A673 (cell line): Measurements from ENCODE around the gene MYO1D. TPM values are rescaled to one million over a fixed set of nuclear protein-coding genes. Genes with fewer than 3 reads are reported as not detected.

Experiments used
- BruUV-seq: library from RNA; stranded (reverse); fragments of 400-500 nt; replicated peaks from 2 replicates; lab custom pipeline; 2021; lab: Mats Ljungman, UMichigan
- CTCF ChIA-PET: fragments of 300-600 bp; sonication (Branson Sonifier 250); formaldehyde crosslinking; loops from one replicate; lab custom pipeline; 2022; ENCODE audit warnings: antibody characterized with exemption; lab: Charles Lee
- POLR2A ChIA-PET: fragments of 300-600 bp; sonication (Branson Sonifier 250); formaldehyde crosslinking; loops from one replicate; lab custom pipeline; 2022; ENCODE audit warnings: antibody characterized with exemption; ENCODE audit not compliant: low non-redundant PET; lab: Charles Lee
- DNase-seq: peaks from one replicate; pipeline ENCODE4 v3.0.0-alpha.2; 2015; ENCODE audit warnings: low spot score
- H3K27ac ChIP-seq: fragments of 200-600 bp; sonication (generic); 2 replicates; pipeline ENCODE4 v1.5.1; 2016; ENCODE audit warnings: mixed run types, low read depth, mild to moderate bottlenecking, mixed read lengths, antibody characterized with exemption, low read length; ENCODE audit not compliant: poor library complexity, severe bottlenecking
- H3K27me3 ChIP-seq: fragments of 200-600 bp; sonication (generic); replicated peaks from 2 replicates; pipeline ENCODE4 v1.6.1; 2017; ENCODE audit warnings: mixed run types, low read depth, mild to moderate bottlenecking, mixed read lengths, antibody characterized with exemption, low read length; ENCODE audit not compliant: insufficient read depth, poor library complexity
- H3K36me3 ChIP-seq: fragments of 200-600 bp; sonication (generic); 2 replicates; pipeline ENCODE4 v1.6.1; 2016; ENCODE audit warnings: mixed run types, mild to moderate bottlenecking, mixed read lengths, antibody characterized with exemption, low read length; ENCODE audit not compliant: insufficient read depth, poor library complexity, severe bottlenecking
- H3K4me1 ChIP-seq: fragments of 200-600 bp; sonication (generic); 2 replicates; pipeline ENCODE4 v1.6.1; 2017; ENCODE audit warnings: mixed run types, mild to moderate bottlenecking, mixed read lengths, antibody characterized with exemption, low read length; ENCODE audit not compliant: insufficient read depth, poor library complexity, severe bottlenecking
- H3K4me3 ChIP-seq: fragments of 200-600 bp; sonication (generic); 2 replicates; pipeline ENCODE4 v1.5.1; 2016; ENCODE audit warnings: low read depth, mixed run types, mild to moderate bottlenecking, mixed read lengths, low read length; ENCODE audit not compliant: poor library complexity, severe bottlenecking
- H3K9me3 ChIP-seq: fragments of 200-600 bp; sonication (generic); 2 replicates; pipeline ENCODE4 v1.6.1; 2016; ENCODE audit warnings: mixed run types, low read depth, mild to moderate bottlenecking, mixed read lengths, antibody characterized with exemption, low read length; ENCODE audit not compliant: poor library complexity, severe bottlenecking
- CTCF ChIP-seq: fragments of 300-800, 200-600 bp; sonication (generic); conservative IDR thresholded peaks from 2 replicates; pipeline ENCODE4 v1.5.1; 2017; ENCODE audit warnings: low read depth, mild to moderate bottlenecking, antibody characterized with exemption, low read length, moderate library complexity, mixed read lengths
- EZH2 ChIP-seq: fragments of 200-600 bp; sonication (generic); IDR thresholded peaks from 2 replicates; pipeline ENCODE4 v1.6.1; 2017; ENCODE audit warnings: borderline replicate concordance, low read depth, mild to moderate bottlenecking, mixed read lengths, antibody characterized with exemption, low read length; ENCODE audit not compliant: poor library complexity, severe bottlenecking
- intact Hi-C: fragments of 100-400 bp; cut with micrococcal nuclease; formaldehyde crosslinking; loops from one replicate; pipeline ENCODE4 v1.10.0; 2022; ENCODE audit not compliant: unreplicated experiment
- total RNA-seq: library from RNA; stranded (reverse); gene quantifications from 2 replicates; pipeline ENCODE4 v1.2.3, GENCODE V29; 2021

MYO1D gene
- total RNA-seq, 1 experiment from 2014 or later, result 10.4 TPM

- H3K27ac ChIP-seq, result no peak overlapping the region
- H3K4me1 ChIP-seq, result no peaks in the 10 kb centered on the region
- no peak for DNase-seq
- H3K36me3 ChIP-seq, result no peaks in the 10 kb centered on the region
- CTCF ChIA-PET, result no interaction called here
- BruUV-seq, result no TSS peak
- POLR2A ChIA-PET, result no interaction called here
- no peaks in the 10 kb centered on the region for H3K9me3 ChIP-seq
- intact Hi-C loops, result no loop called here
- TF ChIP-seq CTCF (no peak), EZH2 (no peak)
- H3K27me3 ChIP-seq, result no peaks in the 10 kb centered on the region
- no peak overlapping the region for H3K4me3 ChIP-seq
Observed at GRCh38 chr17:32746280-32746679, 130.6 kb downstream of the MYO1D start.

DNA sequence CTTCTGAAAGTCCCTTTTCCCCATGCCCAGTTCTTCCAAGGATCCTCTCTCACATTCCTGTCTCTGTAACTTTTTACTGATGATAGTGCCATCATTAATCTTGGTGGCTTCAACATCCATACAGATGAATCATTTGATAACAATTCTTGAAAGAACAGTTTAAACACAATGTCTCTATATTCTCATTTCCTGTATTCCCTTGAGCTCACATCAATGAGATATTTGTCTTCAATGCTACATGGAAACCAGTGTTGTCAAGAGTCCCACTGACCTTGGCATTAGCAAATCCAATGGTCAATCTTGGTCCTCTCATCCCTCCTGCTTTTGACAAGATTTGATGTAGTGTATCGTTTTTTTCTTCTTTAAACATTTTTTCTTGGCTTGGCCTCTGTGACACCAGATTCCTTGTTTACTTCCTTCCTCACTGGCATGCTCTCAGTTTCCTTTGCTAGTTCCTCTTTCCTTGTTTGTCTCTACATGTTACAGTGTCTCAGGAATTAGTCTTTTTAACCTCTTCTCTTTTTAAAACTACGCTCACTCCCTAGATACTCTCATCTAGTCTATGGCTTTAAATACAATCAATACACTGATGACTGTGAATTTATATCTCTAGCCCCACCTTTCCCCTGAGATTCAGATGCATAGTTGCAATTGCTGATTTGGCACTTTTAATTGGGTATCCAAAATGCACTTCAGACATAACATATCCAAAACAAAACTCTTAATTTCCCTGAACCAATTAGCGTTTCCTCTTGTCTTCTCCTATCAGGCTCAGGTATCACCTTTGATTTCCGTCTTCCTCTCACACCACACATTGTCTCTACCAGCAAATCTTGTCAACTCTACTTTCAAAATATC, 134.0 kb downstream of the MYO1D start:
- no TSS peak for BruUV-seq

DNA sequence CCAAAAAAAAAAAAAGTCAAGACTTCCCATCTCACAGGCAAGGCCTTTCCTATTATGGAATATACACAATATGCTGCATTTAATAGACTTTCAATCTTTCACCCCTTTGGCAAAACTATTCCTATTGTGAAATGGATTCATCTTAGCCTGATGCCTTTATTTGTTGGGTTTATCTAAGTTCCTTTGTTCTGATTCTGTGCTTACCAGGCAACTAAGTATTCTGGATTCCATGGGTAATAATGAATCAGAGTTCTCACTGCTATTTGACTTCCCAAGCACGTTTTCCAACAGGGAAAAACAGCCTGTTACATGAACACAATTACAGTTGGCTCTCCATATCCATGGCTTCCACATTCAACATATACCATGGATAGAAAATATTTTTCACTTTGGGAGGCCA, 135.5 kb downstream of the MYO1D start:
- BruUV-seq, result no TSS peak
- intact Hi-C loops, result no loop called here
- Histone ChIP-seq H3K36me3 (no peaks in the 10 kb centered on the region), H3K4me3 (no peak overlapping the region), H3K4me1 (no peaks in the 10 kb centered on the region), H3K27ac (no peak overlapping the region), H3K9me3 (no peaks in the 10 kb centered on the region), H3K27me3 (no peaks in the 10 kb centered on the region)
- no peak for TF ChIP-seq EZH2
- no peak for TF ChIP-seq CTCF
- POLR2A ChIA-PET, result no interaction called here
- no peak for DNase-seq
- CTCF ChIA-PET, result no interaction called here

More for the DNA sequence above, 134.0 kb downstream of the MYO1D start:
- H3K4me1 ChIP-seq, result no peaks in the 10 kb centered on the region
- ChIA-PET POLR2A (no interaction called here), CTCF (no interaction called here)
- H3K36me3 ChIP-seq, result no peaks in the 10 kb centered on the region
- TF ChIP-seq CTCF, result no peak
- TF ChIP-seq EZH2, result no peak
- no peaks in the 10 kb centered on the region for H3K9me3 ChIP-seq
- intact Hi-C loops, result no loop called here
- H3K4me3 ChIP-seq, result no peak overlapping the region
- no peak overlapping the region for H3K27ac ChIP-seq
- DNase-seq, result no peak
- H3K27me3 ChIP-seq, result no peaks in the 10 kb centered on the region
